Stimulated activated naive CD4-positive, alpha-beta T cell (primary cell): ENCODE results near the gene STON2.
A peak's percentile ranks its signal among the peaks of the same experiment; 100 is the strongest.
"Not testable (repeated sequence)": the region's sequence is repeated elsewhere in the genome, so short reads cannot be mapped to it uniquely, and the experiment has no call there.

ENCODE experiments used
- DNase-seq, 6 experiments: peaks; one replicate each; lab custom pipeline; 2025; lab: John Stamatoyannopoulos, UW

The STON2 gene

DNA sequence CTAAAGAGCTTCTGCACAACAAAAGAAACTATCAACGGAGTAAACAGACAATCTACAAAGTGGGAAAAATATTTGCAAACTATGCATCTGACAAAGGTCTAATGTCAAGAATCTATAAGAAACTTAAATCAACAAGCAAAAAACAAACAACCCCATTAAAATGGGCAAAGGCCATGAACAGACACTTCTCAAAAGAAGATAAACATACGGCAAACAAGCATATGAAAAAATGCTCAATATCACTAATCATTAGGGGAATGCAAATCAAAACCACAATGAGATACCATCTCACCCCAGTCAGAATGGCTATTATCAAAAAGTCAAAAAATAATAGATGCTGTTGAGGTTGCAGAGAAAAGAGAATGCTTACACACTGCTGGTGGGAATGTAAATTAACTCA lies 20.1 kb downstream of the STON2 start:
- not testable (repeated sequence) for DNase-seq

DNA sequence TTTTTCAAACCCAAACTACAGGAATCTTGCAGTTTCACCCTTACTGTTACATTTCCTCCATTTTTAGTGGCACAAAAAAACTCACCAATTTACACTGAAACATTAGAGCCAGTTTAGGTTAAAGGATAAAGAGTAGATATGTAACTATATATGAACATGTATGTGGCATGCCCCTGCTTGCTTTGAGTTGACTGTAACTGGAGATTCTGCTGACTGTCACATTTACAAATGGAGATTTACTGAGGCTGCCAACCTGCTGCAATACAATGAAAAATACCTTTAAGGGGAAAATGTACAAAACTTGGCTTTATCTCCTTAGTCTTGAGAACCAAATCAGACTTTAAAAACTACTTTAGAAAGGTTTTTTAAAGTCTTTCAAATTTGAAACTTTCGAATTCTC lies 28.3 kb downstream of the STON2 start:
- no peak for DNase-seq

DNA sequence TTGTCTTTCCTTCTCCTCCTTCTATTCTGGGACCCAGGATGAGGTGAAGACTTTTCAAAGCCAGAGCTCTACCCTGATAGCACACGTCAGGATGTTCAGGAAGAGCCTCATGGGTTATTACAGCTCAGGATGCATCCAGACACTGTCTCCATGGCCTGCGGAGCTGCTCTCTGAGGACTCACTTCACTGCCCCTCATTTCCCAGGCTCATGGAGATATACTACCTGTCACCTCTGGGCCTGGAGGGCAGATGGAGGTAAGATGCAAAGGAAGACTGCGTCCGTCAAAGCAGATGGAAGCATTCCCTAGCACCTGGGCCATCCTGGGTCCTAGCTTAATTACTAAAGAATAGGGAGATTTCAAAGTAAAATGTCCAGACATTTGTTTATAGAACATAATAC lies 32.6 kb downstream of the STON2 start:
- no peak for DNase-seq

DNA sequence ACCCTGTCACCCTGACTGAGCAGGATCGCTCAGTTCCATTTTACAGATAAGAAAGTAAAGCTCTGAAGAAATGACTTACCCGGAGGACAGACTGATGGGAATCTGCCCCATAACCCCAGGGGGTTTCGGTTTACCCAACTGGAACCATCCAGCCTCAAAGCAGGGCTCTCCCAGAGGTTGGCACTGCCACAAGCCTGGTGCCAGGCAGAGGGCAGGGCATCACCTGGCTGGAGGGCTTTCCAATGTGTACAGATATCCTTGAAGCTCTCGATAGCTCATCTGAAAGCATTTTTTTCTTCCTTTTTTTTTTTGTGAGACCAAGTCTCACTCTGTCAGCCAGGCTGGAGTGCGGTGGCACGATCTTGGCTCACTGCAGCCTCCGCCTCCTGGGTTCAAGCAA lies 33.2 kb downstream of the STON2 start:
- no peak for DNase-seq

GRCh38 chr14:81366214-81366613 lies 33.9 kb downstream of the STON2 start:
- no peak for DNase-seq

GRCh38 chr14:81363746-81364378 lies 36.3 kb downstream of the STON2 start:
- no peak for DNase-seq

DNA sequence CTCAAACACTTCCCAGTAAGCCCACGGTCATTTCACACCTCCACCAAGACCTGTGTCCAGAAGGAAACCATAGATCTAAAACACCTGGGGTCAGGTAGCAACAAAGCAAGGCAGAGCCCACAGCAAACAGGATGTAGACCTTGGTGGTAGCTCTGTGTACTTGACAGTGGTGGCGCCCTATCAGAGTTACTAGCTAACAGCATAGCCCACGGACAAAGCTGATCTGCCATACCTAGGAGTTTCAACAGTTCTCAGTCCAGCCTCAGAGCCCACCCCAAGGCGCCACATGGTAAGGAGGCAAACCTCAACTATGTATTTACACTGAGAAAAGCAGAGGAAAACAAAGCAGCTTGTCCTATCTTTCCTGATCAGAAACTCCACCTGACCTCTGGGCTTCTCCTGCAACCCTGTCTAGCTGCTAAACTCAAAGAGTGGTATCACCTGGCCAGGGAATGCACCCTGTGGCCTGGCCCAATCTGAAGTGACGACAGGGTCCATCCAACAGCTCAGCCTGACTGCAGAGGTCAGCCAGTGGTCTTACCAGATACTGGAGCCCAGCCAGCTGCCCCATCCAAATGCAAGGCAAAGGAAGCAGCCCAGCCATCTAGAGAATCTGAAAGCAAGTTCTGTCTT lies 46.3 kb downstream of the STON2 start:
- no peak for DNase-seq

DNA sequence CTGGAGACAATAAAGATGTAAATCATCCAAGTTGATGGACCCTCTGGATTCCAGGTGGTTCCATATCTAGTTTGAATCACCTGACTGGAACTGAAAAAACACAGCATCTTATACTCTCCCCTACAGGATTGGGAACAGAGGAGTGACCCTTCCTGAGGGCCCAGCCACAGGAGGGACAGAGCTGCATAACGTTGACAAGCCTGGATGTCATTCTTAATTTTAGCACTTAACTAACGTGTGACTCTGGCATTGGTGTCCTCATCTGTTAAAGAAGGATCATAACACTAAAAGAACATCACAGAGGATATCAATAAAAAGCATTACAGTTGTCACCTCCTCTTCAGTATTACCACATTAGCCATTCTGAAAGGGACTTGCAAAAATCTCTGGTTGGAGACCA lies 47.7 kb downstream of the STON2 start:
- no peak for DNase-seq

DNA sequence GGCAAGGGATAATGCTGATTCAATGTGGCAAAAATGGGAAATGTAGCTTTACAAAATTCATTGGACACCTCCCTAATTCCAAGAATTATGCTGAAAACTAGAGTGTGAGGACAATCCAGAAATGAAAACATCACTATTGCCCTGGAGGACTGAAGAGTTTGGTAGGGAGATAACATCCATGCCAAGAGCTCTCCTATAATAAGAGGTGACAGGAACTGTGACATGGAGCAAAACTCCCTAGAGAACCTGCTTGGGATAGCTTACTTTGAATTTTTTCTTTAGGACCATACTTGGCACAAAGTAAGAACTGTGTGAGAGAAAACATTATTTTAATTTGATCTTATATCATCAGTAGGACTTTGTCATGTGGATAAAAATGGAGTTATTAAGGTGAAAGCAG lies 48.9 kb downstream of the STON2 start:
- no peak for DNase-seq

DNA sequence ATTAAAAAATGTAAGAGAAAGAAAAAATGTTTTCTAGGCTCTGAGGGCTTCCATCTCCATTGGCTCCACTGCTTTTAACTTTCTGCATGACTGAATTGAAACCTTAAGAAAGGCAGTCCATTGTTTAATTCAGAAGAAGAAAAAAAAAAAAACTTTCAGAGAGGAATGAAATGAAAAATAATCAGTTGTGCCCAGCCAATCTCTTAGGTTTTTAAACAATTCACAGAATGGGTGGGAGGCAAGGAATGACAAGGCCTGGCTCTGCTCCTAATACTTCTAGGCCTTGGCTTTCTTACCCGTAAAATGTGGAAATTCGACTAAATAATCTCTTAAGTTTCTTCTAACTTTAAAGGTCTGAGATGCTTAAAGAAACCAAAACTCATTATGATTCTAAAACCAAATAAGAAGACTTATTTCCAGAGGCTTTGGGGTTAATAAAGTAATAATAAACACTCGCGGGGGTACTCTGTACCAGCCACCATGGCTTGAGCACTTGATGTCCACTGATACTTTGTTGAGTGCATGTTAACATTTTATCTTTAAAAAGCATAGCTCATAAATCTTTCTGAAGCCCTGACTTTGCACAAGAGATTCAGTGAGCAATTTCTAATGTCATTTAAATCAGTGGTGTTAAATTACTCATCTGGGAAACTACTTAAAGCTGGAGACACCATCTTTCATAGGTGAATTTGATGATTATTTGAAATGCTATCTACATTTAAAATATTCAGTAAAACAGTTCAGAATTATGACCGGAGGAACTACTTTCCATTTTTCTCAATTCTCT lies 49.6 kb downstream of the STON2 start:
- no peak for DNase-seq

DNA sequence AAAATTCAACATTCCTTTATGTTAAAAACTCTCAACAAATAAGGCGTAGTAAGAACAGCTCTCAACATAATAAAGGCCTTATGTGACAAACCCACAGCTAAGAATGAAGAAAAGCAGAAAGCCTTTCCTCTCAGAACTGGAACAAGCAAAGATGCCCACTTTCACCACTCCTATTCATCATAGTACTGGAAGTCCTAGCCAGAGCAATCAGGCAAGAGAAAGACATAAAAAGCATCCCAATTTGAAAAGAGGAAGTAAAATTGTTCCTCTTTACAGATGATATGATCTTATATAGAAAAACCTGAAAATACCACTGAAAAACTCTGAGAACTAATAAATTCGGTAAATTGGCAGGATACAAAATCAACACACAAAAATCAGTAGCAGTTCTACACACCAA lies 52.1 kb downstream of the STON2 start:
- no peak for DNase-seq

- DNase-seq: no peak
Measured at GRCh38 chr14:81345781-81346180, 54.3 kb downstream of the STON2 start.

- DNase-seq: no peak
Measured at GRCh38 chr14:81344481-81345160, 55.5 kb downstream of the STON2 start.

DNA sequence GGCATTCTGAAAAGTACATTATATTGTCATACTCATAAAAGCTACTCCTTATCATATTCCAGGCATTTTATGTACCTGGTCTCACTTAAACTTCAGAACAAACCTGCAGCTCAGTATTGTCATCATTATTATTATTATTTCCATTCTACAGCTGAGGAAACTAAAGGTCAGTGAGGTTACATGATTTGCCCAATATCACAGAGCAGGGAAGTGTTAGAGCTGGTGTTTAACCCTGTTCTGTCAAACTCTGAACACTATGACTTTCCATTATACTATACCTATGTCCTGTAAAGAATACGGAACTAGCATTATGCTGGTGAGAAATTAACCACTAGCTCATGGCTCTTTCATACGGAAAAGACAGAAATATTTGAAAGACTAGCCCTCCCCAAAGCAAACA lies 56.4 kb downstream of the STON2 start:
- DNase-seq: no peak

GRCh38 chr14:81342850-81343580 lies 57.1 kb downstream of the STON2 start:
- DNase-seq: peak in 1 of 6 experiments; percentile 3

- DNase-seq: no peak
Measured at GRCh38 chr14:81341781-81342180, 58.3 kb downstream of the STON2 start.

GRCh38 chr14:81341370-81341769 lies 58.8 kb downstream of the STON2 start:
- no peak for DNase-seq

GRCh38 chr14:81340201-81340600 lies 59.9 kb downstream of the STON2 start:
- DNase-seq: no peak

DNA sequence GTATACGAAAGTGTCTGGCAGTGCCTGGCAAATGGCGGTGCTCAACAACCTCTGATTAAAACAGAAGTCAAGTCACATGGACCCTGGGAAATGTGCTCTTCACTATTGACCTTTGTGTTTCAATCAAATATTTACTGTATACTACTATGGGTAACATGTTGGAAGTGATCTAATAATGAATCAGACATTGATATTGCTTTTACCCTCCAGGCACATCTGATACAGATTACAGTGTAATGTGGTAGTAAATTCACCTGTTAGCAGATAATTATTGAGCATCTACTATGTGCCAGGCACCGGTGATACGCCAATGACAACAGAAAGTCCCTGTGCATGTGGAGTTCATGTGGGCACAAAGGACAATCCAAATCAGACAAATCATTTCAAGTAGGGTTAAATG lies 63.1 kb downstream of the STON2 start:
- DNase-seq: no peak

DNA sequence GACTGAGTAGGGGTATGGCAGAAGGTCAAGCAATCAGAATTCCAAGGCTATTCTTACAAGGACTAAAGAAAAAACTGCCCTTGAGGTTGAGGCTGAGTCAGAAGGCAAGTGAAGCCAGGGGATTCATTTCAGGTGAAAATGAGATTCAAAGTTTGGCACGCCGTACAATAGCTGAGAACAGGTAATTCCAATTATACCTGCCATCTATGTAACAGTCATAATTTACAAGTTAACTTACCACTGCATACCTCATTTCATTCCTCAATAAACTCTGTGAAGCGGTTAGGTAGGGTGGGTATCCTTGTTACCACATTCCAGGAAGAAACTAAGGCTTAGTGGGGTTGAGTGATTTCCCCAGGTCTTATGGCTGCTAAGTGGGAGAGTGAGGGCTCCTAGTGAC lies 64.1 kb downstream of the STON2 start:
- DNase-seq: no peak

DNA sequence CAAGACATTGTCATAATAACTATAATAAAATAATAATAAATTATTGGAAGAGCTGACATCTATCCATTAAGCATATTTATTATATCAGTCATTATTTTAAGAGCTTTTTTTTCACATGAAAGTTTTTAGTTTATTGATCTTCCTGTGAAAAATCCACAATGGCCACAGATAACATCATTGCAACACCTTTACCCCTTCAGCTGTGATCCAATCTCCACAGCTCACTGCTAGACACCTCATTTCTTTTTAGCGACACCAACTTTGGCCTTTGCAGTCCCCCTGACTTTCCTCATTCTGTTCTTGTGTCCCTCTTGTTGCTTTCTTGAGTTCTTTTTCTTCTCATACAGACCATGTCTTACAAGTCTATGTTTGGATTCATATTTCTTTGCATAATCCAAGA lies 67.4 kb downstream of the STON2 start:
- no peak for DNase-seq
